GM06990 (cell line): ENCODE measurements around the gene JMJD8.

Experiments used
- DNase-seq: peaks from one replicate; pipeline ENCODE4 v3.0.0-alpha.2; 2011; ENCODE audit not compliant: insufficient read length; ENCODE audit errors: extremely low read depth
- H3K27me3 ChIP-seq: replicated peaks from 2 replicates; pipeline ENCODE4 v1.6.0; 2011; ENCODE audit warnings: low read length; ENCODE audit not compliant: control insufficient read depth, insufficient read depth
- H3K36me3 ChIP-seq: 2 replicates; pipeline ENCODE4 v1.5.1; 2011; ENCODE audit warnings: low read length; ENCODE audit not compliant: control insufficient read depth, insufficient read depth
- H3K4me3 ChIP-seq: replicated peaks from 2 replicates; pipeline ENCODE4 v1.5.1; 2011; ENCODE audit warnings: low read depth, mild to moderate bottlenecking, control low read depth, low read length
- TF ChIP-seq, protein P1 (sequence below): IDR thresholded peaks from 2 replicates; pipeline ENCODE4 v1.5.1; 2011; ENCODE audit warnings: low read length, control low read depth, mild to moderate bottlenecking, inconsistent platforms; ENCODE audit not compliant: insufficient read depth, poor library complexity, severe bottlenecking

The JMJD8 gene

GRCh38 chr16:704047-704446 is 19.9 kb upstream of the JMJD8 start:
- no peaks in the 10 kb centered on the region for H3K36me3 ChIP-seq
- DNase-seq, result no peak
- TF ChIP-seq, protein P1, sequence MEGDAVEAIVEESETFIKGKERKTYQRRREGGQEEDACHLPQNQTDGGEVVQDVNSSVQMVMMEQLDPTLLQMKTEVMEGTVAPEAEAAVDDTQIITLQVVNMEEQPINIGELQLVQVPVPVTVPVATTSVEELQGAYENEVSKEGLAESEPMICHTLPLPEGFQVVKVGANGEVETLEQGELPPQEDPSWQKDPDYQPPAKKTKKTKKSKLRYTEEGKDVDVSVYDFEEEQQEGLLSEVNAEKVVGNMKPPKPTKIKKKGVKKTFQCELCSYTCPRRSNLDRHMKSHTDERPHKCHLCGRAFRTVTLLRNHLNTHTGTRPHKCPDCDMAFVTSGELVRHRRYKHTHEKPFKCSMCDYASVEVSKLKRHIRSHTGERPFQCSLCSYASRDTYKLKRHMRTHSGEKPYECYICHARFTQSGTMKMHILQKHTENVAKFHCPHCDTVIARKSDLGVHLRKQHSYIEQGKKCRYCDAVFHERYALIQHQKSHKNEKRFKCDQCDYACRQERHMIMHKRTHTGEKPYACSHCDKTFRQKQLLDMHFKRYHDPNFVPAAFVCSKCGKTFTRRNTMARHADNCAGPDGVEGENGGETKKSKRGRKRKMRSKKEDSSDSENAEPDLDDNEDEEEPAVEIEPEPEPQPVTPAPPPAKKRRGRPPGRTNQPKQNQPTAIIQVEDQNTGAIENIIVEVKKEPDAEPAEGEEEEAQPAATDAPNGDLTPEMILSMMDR, result no peak
- no peak overlapping the region for H3K4me3 ChIP-seq
- H3K27me3 ChIP-seq, result no peaks in the 10 kb centered on the region; the same call in none of the 2 replicates

DNA sequence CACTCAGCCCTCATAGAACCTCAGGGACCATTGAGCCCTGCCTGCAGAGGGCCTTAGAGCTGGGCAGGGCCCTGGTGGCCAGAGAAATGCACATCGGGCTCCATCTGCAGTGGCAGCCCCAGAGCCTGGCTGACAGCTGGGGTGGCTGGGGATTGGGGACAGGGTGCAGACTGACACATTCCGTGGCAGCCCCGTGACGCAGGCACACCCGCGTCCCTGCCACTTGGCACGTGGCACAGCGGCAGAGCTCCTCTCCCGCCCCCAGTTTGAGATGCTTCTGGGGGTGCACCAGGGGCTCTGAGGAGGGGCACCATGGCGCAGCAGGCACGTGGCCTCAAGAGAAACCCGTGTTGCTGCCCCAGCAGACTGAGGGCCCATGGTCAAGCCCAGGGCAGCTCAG is 19.3 kb upstream of the JMJD8 start:
- no peaks in the 10 kb centered on the region; the same call in none of the 2 replicates for H3K27me3 ChIP-seq

DNA sequence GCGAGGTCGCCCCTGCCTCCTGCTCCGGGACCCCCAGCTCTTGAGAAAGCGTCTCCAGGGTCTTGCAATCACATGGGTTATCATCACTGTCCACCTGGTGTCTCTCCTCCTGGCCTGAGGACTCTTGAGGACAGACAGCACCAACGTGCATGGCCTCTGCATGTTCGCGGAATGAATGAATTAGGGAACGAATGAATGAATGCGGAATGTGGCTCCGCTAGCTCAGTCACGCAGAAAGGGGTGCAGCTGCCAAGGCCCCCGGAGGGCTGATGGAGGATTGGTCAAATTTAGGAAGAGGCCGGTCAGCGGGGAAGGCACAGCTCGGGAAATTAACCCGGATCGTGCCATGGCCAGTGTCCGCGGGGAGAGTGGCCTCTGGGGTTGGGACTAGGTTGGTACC is 18.2 kb upstream of the JMJD8 start:
- no peaks in the 10 kb centered on the region; the same call in 1 of the 2 replicates for H3K27me3 ChIP-seq
- no peak overlapping the region for H3K4me3 ChIP-seq
- TF ChIP-seq, protein P1, result no peak
- H3K36me3 ChIP-seq, result no peaks in the 10 kb centered on the region
- DNase-seq, result no peak

More for the DNA sequence above, 19.3 kb upstream of the JMJD8 start:
- Histone ChIP-seq H3K36me3 (no peaks in the 10 kb centered on the region), H3K4me3 (no peak overlapping the region)
- no peak for DNase-seq
- TF ChIP-seq, protein P1, result no peak

DNA sequence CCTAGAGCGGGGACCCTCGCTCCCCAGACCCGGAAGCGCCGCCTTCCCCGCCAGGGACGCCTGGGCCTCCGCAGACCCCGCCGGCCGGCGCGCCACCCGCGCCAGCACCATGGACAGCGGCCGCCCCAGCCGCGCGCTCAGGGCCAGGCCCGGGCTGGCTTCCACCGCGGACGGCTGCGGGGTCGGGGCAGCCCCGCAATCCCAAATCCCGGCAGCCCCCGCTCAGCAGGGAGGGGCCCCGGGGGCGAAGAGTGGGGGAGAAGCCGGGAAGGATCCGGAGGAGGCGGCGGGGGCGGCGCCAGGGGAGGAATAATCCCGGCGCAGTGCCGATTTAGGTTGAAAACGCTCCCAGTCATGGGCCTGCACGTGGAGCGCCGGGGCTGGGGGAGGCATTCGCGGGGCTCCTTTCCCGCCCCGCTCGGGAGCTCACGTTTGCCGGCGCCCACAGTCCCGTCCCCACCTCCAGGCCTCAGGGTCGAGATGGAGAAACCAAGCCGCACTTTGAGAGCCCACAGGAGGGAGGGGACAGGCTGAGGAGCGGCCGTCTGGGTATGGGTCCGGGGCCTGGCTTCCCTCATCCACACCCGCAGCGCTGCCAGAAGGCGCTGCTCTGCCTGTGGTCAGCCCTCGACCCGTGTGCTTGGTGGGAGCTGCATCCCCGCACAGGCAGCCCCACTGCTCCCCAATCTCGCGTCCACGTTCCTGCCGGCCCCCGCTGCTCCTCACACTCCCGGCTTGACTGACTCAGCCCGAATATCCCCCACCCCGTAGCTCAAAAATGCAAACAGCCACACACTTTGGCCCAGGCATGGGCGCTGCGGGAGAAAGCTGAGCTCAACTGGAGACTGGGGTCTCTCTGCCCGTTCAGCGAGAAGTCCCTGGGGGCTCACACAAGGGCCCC is 16.8 kb upstream of the JMJD8 start:
- DNase-seq, result no peak
- TF ChIP-seq, protein P1, result no peak
- Histone ChIP-seq H3K4me3 (no peak overlapping the region), H3K27me3 (no peaks in the 10 kb centered on the region; the same call in 1 of the 2 replicates), H3K36me3 (no peaks in the 10 kb centered on the region)

- TF ChIP-seq, protein P1, result no peak
- Histone ChIP-seq H3K4me3 (no peak overlapping the region), H3K27me3 (no peaks in the 10 kb centered on the region; the same call in 1 of the 2 replicates), H3K36me3 (no peaks in the 10 kb centered on the region)
- no peak for DNase-seq
Observed at GRCh38 chr16:698911-699671, 15.0 kb upstream of the JMJD8 start.
